NCI-H1092 treated with DMSO at 0.1 percent for 48 hours (cell line): ENCODE measurements around the gene TIMM17A.

ENCODE experiments used
- DNase-seq: peaks from one replicate; lab custom pipeline; 2025; lab: John Stamatoyannopoulos, UW

TIMM17A gene

GRCh38 chr1:201983380-201983805, 28.1 kb downstream of the TIMM17A start:
- no peak for DNase-seq

DNA sequence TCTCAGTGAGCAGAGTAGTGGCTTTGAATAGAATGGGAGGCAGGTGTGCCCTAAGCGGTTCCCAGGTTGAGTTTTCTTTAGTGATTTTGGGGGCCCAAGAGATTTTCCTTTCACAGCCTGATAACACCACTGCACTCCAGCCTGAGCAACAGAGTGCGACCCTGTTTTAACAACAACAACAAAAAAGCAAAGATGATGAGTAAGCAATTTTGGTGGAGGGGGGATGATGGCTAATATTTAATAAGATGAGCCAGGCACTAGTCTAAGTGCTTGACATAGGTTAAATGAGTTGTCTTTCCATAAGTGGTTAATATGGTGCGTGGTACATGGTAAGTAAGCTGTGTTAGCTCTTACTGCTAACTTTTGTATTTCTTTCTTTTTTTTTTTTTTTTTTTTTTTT, 29.1 kb downstream of the TIMM17A start:
- no peak for DNase-seq

DNA sequence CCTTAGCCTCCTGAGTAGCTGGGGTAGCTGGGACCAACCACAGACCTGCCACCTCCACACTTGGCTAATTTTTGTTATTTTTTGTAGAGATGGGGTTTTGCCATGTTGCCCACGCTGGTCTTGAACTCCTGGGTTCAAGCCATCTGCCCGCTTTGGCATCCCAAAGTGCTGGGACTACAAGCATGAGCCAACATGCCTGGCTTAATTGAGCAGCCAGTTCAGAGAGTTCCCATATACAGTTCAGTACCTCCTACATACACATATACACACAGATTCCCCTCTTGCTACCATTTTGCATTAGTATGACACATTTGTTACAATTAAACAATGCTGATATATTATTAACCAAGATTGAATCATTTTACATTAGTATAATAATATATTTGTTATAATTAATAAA, 30.1 kb downstream of the TIMM17A start:
- no peak for DNase-seq

DNA sequence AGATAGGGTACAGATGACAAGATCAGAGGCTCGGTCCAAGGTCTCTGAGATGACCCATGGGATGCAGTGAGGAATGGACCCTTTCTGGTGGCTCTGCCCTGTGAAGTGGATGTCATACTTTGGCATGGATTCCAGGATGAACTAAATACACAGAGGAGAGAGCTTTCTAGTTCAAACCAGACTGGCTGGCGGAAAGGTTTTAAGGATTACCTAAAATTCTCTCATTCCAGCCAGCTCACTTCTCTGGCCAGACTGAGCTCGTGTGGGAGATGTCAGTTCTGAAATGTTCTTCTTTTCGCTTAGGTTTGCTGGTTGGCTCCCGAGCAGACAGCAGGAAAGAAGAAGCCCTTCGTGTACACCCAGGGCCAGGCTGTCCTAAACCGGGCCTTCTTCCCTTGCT, 33.3 kb downstream of the TIMM17A start:
- no peak for DNase-seq

DNA sequence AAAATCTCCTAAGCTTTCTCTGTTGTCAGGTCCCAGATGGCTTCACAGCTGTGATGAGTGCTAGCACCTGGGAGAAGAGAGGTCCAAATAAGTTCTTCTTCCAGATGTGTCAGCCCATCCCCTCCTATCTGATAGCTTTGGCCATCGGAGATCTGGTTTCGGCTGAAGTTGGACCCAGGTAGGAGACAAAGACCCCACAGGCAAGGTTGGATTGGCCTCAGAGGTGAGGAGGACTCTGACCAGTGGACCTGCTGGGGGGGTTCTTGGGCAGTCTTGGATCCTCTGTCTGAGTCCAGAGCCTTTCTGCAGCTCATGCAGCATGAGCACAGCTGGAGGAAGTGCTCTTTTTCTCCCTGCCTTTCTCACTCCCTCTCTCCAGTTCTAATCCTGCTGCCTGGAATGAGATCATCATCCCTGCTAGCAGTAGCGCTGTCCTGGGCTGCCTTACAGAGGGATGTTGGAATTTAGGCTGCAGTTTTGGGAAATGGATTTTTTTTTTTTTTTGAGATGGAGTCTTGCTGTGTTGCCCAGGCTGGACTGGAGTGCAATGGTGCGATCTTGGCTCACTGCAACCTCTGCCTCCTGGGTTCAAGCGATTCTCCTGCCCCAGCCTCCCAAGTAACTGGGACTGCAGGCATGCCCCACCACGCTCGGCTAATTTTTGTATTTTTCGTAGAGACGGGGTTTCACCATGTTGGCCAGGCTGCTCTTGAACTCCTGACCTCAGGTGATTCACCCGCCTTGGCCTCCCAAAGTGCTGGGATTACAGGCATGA, 34.2 kb downstream of the TIMM17A start:
- no peak for DNase-seq

DNA sequence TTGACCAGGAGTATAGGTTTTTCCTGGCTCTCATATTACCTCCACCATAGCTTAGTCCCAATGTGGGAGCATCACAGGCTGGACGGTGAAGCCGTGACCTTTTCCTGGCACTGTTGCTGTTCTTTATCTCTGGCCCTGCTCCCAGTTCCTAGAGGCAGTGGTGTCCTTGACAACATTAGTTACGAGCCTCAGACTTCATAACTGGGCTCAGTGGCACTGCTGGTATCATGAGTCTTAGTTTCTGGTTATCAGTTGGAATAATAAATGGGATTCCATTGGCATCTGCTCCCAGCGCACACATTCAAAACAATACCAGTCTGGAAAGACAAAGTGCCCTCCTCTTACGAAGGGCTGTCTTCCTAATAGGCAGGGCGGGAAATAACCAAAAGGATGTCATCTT, 35.1 kb downstream of the TIMM17A start:
- no peak for DNase-seq

GRCh38 chr1:201999625-202000238, 44.4 kb downstream of the TIMM17A start:
- DNase-seq, result peak; percentile 79

DNA sequence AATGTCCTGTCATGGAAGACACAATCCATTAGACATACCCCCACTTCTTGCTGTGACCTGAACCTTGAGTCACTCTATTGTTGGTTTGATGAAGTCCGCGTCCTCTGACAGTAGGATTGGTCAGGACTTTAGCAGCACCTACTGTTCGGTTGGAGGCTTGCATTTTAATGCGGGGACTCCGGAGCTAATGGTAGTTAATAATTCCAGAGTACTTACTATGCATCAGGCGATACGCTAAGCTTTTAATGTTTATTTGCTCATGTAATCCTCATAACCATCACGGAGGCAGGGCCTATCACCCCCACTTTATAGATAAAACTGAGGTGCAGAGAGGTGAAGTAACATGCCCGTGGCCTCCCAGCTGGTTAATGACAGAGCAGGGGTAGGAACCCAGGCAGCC, 47.2 kb downstream of the TIMM17A start:
- DNase-seq, result no peak

- no peak for DNase-seq
Measured at GRCh38 chr1:202004711-202005110, 49.4 kb downstream of the TIMM17A start.

- no peak for DNase-seq
Measured at GRCh38 chr1:202005958-202006357, 50.7 kb downstream of the TIMM17A start.

DNA sequence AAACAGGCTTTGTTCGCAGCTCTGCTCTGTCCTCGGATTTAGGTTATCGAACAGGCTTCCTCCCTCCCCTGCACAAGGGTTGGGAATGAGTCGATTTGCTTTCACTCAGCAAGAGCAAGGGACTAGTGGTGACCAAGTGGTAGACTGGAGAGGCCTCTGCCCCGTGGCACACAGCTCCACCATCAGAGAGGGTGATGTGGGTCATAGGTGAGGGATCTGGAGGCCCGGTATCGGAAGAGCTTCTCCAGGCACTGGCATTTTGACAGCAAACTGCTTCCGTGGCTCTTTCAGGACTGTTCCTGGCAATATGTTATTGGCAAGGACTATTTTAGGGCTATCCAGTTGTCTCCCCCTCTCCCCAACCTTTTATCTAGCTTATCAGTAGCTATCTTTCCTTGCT, 52.0 kb downstream of the TIMM17A start:
- no peak for DNase-seq

GRCh38 chr1:202007805-202008489, 52.6 kb downstream of the TIMM17A start:
- DNase-seq, result no peak

- peak; percentile 86 for DNase-seq
Measured at GRCh38 chr1:202009326-202010179, 54.2 kb downstream of the TIMM17A start.

- DNase-seq, result peak; percentile 89
Measured at GRCh38 chr1:202010180-202011015, 55.1 kb downstream of the TIMM17A start, which contains the start of gene ELF3. Gene ELF3 (plus strand): TSS chr1:202010587. CDS start chr1:202011137, 550 bp downstream.

DNA sequence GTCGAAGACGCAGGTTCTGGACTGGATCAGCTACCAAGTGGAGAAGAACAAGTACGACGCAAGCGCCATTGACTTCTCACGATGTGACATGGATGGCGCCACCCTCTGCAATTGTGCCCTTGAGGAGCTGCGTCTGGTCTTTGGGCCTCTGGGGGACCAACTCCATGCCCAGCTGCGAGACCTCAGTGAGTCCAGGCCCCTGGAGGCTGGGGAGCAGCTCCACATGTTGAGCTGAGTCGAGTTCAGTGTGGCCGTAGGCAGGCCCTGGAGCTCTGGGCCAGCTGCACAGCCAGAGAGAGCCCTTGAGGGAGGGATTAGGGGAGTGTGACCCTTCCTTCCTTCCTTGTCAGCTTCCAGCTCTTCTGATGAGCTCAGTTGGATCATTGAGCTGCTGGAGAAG, 56.7 kb downstream of the TIMM17A start:
- DNase-seq, result no peak

DNA sequence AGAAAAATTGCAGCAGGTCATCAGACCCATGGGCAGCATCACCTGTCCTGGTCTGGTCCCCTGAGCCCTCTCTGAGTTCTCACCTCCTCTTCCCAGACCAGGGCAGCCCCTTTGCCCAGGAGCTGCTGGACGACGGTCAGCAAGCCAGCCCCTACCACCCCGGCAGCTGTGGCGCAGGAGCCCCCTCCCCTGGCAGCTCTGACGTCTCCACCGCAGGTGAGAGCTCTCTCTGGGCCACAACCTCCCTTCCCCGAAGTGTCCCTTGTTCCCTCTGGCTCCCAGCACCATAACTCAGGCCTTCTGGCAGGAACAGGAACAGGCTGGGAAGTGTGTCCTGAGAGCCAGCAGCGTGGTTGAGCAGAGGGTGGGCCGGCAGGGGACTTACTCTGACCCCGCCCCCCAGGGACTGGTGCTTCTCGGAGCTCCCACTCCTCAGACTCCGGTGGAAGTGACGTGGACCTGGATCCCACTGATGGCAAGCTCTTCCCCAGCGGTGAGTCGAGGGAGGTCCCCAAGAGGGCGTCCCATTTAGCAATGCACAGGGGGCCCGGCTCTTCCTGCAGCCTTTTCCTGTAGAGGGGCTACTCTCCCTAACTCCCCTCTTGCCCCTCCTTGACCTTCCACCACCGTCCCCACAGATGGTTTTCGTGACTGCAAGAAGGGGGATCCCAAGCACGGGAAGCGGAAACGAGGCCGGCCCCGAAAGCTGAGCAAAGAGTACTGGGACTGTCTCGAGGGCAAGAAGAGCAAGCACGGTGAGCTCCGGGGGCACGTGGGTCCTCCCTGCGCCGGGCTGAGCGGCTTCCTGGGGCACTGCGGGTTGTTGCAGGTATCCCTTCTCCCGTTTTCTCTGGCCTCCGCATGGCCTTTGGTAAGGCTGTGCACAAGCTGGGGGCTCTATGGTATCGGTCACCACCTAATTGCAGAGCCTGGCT, 57.5 kb downstream of the TIMM17A start:
- DNase-seq, result no peak

- DNase-seq, result no peak
Measured at GRCh38 chr1:202013603-202014002, 58.3 kb downstream of the TIMM17A start.

GRCh38 chr1:202014060-202014459, 58.8 kb downstream of the TIMM17A start:
- no peak for DNase-seq

DNA sequence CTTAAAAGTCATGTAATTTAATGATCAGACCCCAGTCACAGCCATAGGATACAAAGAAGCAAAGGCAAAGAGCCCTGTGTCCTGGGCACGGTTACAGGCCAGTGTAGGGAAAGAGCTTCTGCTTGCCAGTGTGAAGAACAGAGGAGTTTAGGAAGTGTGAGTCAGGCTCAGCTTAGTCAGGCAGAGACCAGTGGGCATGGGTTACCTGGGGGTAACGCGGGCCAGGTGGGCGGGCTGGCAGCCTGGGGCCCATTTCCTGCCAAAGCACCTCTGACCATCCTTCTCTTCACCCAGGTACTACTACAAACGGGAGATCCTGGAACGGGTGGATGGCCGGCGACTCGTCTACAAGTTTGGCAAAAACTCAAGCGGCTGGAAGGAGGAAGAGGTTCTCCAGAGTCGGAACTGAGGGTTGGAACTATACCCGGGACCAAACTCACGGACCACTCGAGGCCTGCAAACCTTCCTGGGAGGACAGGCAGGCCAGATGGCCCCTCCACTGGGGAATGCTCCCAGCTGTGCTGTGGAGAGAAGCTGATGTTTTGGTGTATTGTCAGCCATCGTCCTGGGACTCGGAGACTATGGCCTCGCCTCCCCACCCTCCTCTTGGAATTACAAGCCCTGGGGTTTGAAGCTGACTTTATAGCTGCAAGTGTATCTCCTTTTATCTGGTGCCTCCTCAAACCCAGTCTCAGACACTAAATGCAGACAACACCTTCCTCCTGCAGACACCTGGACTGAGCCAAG, 59.8 kb downstream of the TIMM17A start:
- no peak for DNase-seq

- no peak for DNase-seq
Measured at GRCh38 chr1:202015662-202015937, 60.3 kb downstream of the TIMM17A start.
